G401 (cell line): ENCODE data around the gene NUDC. TPM values are rescaled to one million over a fixed set of nuclear protein-coding genes. Genes with fewer than 3 reads are reported as not detected.
A peak's percentile ranks its signal among the peaks of the same experiment; 100 is the strongest.
"Not testable (repeated sequence)": the region's sequence is repeated elsewhere in the genome, so short reads cannot be mapped to it uniquely, and the experiment has no call there.

Experiments used
- DNase-seq: peaks from one replicate; pipeline ENCODE4 v3.0.0-alpha.2; 2015; ENCODE audit warnings: low spot score
- in situ Hi-C: cut with HindIII; loops from 2 replicates; pipeline ENCODE4 v1.10.0; 2016; ENCODE audit warnings: low sequenced_read_pairs, mixed read lengths
- total RNA-seq: library from RNA; depleted of rRNA; stranded (reverse); fragments of >200 nt; shearing (Covaris generic); gene quantifications from 2 replicates; pipeline ENCODE4 v1.2.3, GENCODE V29; 2014

NUDC gene
- total RNA-seq, 1 experiment from 2014 or later, result 47.6 TPM

GRCh38 chr1:26948725-26949057 lies 27.1 kb downstream of the NUDC start:
- DNase-seq, in situ Hi-C loops: not testable (repeated sequence)

GRCh38 chr1:26949266-26949925 lies 27.9 kb downstream of the NUDC start:
- peak; percentile 74 for DNase-seq
- in situ Hi-C loops, result no loop called here

DNA sequence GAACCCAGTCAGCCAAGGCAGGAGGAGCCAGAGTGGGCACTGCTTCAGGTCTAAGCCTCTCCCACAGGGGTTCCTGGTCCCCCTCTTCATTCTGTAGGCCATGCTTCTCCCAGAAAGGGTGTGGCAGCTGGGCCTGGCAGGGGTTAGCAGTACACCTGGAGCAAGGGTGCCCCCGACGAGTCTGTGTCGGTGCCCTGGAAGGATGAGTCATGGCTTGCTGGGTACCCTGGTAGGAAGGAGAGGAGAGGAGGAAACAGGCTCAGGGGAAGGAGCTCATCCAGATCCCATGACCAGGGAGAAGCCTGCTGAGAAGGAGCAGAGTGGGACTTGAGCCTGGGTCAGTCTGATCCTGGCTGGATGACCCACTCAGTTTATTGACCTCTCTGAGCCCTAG lies 28.4 kb downstream of the NUDC start:
- no peak for DNase-seq
- in situ Hi-C loops, result loop anchor here (25.0 kb wide), 1 partner anchor 112 kb away; no protein-coding TSS in a partner anchor

DNA sequence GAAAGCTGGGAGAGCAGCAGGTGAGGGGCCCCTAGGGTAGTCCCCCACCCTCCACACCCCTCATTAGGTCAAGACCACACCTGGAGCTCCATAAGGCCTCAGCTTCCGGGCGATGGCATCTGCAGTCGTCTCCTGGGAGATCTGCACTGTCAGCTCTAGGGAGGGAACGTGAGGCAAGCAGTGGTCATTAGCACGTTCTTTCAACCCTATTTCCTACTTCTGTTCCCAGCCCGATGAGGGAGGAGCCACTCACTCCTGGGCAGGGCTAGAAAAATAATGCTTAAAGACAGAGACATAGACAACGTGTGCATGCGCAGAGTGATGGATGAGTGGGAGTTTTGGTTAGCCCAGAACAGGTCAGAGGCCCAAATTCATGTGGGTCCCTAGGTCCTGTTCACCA lies 29.1 kb downstream of the NUDC start:
- in situ Hi-C loops, result loop anchor here (25.0 kb wide), 1 partner anchor 112 kb away; no protein-coding TSS in a partner anchor
- no peak for DNase-seq

GRCh38 chr1:26951216-26951615 lies 29.7 kb downstream of the NUDC start:
- DNase-seq, result no peak
- in situ Hi-C loops, result loop anchor here (25.0 kb wide), 1 partner anchor 111 kb away; no protein-coding TSS in a partner anchor

- in situ Hi-C loops, result loop anchor here (25.0 kb wide), 1 partner anchor 110 kb away; no protein-coding TSS in a partner anchor
- DNase-seq, result no peak
Observed at GRCh38 chr1:26951821-26952497, 30.4 kb downstream of the NUDC start.

DNA sequence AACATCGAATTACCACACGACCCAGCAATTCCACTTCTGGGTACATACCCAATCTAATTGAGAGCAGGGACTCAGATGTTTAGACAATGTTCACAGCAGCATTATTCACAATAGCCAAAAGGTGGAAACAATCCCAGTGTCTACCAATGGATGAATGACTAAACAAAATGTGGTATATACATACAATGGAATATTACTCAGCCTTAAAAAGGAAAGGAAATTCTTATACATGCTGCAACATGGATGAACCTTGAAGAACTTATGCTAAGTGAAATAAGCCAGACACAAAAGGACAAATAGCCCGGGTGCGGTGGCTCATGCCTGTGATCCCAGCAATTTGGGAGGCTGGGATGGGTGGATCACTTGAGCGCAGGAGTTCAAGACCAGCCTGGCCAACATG lies 31.8 kb downstream of the NUDC start:
- no peak for DNase-seq
- in situ Hi-C loops, result loop anchor here (25.0 kb wide), 1 partner anchor 109 kb away; no protein-coding TSS in a partner anchor

- in situ Hi-C loops, result loop anchor here (25.0 kb wide), 1 partner anchor 106 kb away; no protein-coding TSS in a partner anchor
- no peak for DNase-seq
Observed at GRCh38 chr1:26956321-26956720, 34.8 kb downstream of the NUDC start.

DNA sequence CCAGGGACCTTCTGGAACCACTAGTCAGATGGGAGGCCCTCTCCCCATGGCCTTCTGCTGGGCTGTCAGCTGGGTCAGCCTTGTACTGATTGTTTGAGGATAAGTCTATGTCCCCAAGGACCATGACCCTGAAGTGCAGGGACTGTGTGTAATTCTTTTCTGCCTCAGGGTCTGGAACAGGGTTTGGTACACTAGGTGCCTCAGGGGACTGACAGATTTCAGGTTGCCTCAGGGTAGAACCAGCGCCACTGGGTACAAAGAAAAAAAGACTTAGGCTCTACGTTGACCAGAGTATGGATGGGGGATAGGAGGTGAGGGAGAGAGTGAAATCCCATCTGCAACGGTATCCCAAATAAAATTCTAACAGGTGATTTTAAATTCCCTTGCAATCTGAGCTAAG lies 35.8 kb downstream of the NUDC start:
- in situ Hi-C loops, result loop anchor here (25.0 kb wide), 1 partner anchor 105 kb away; no protein-coding TSS in a partner anchor
- no peak for DNase-seq

GRCh38 chr1:26959270-26959669 lies 37.7 kb downstream of the NUDC start:
- DNase-seq, result no peak
- in situ Hi-C loops, result loop anchor here (25.0 kb wide), 1 partner anchor 103 kb away; no protein-coding TSS in a partner anchor

- in situ Hi-C loops, result loop anchor here (25.0 kb wide), 1 partner anchor 102 kb away; no protein-coding TSS in a partner anchor
- DNase-seq, result peak; percentile 37
Observed at GRCh38 chr1:26959722-26960624, 38.4 kb downstream of the NUDC start, which contains the start of gene KDF1. Gene KDF1, minus strand, starts transcription at chr1:26960468. Its CDS starts 8,088 bp downstream, at chr1:26952380.

DNA sequence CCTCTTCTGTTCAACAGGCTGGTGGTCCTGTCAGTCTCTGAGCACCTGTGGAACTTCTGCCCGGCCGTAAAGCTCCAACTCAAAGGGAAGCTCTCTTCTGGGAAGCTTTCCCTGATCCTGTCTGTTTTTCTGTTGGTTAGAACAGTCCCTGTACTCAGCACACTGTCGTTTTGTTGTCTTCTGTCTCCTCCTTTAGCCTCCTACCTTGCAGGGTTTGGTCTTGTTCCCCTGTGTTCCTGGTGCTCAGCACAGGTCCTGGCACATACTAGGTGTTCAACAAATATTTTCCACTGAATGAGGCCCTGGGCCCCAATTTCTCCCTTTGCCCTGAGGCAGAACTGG lies 39.1 kb downstream of the NUDC start:
- in situ Hi-C loops, result loop anchor here (25.0 kb wide), 1 partner anchor 102 kb away; no protein-coding TSS in a partner anchor
- no peak for DNase-seq

DNA sequence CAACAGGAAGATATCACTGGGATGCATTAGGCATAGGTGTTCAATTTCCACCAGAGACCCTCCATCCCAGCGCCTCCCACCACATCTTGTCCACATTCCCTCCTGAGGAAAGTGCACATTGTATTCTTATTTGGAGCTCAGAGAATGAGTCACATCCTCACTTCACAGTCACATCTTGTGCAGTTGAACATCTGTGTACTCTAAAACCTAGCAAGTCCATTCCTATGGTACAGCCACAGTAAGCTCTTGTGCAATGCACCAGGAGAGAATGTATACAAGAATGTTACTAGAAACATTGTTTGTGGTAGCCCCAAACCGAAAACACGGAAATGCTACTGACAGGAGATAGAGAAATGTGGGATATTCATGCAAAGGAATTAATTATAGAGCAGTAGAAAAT lies 40.3 kb downstream of the NUDC start:
- DNase-seq, result no peak
- in situ Hi-C loops, result loop anchor here (25.0 kb wide), 1 partner anchor 100 kb away; no protein-coding TSS in a partner anchor

GRCh38 chr1:26965213-26965612 lies 43.7 kb downstream of the NUDC start:
- in situ Hi-C loops, result loop anchor here (25.0 kb wide), 1 partner anchor 97 kb away; no protein-coding TSS in a partner anchor

GRCh38 chr1:26965628-26966027 lies 44.1 kb downstream of the NUDC start:
- no peak for DNase-seq
- in situ Hi-C loops, result loop anchor here (25.0 kb wide), 1 partner anchor 97 kb away; no protein-coding TSS in a partner anchor

More at GRCh38 chr1:26965213-26965612, 43.7 kb downstream of the NUDC start:
- no peak for DNase-seq

GRCh38 chr1:26970810-26971209 lies 49.3 kb downstream of the NUDC start:
- in situ Hi-C loops, result loop anchor here (25.0 kb wide), 1 partner anchor 91 kb away; no protein-coding TSS in a partner anchor
- DNase-seq, result no peak

- in situ Hi-C loops, result loop anchor here (25.0 kb wide), 1 partner anchor 91 kb away; no protein-coding TSS in a partner anchor
- no peak for DNase-seq
Observed at GRCh38 chr1:26971590-26971989, 50.0 kb downstream of the NUDC start.

GRCh38 chr1:26972390-26972789 lies 50.8 kb downstream of the NUDC start:
- in situ Hi-C loops, result loop anchor here (25.0 kb wide), 1 partner anchor 90 kb away; no protein-coding TSS in a partner anchor
- DNase-seq, result no peak

GRCh38 chr1:26972821-26973220 lies 51.3 kb downstream of the NUDC start:
- DNase-seq, result no peak
- in situ Hi-C loops, result loop anchor here (25.0 kb wide), 1 partner anchor 89 kb away; no protein-coding TSS in a partner anchor
